Globus pallidus (tissue), 1 donor: ENCODE measurements around the gene SCAPER.

Source experiments
- DNase-seq: peaks from one replicate; pipeline ENCODE4 v3.0.0-alpha.2; 2015; ENCODE audit warnings: low spot score

Gene SCAPER, protein sequence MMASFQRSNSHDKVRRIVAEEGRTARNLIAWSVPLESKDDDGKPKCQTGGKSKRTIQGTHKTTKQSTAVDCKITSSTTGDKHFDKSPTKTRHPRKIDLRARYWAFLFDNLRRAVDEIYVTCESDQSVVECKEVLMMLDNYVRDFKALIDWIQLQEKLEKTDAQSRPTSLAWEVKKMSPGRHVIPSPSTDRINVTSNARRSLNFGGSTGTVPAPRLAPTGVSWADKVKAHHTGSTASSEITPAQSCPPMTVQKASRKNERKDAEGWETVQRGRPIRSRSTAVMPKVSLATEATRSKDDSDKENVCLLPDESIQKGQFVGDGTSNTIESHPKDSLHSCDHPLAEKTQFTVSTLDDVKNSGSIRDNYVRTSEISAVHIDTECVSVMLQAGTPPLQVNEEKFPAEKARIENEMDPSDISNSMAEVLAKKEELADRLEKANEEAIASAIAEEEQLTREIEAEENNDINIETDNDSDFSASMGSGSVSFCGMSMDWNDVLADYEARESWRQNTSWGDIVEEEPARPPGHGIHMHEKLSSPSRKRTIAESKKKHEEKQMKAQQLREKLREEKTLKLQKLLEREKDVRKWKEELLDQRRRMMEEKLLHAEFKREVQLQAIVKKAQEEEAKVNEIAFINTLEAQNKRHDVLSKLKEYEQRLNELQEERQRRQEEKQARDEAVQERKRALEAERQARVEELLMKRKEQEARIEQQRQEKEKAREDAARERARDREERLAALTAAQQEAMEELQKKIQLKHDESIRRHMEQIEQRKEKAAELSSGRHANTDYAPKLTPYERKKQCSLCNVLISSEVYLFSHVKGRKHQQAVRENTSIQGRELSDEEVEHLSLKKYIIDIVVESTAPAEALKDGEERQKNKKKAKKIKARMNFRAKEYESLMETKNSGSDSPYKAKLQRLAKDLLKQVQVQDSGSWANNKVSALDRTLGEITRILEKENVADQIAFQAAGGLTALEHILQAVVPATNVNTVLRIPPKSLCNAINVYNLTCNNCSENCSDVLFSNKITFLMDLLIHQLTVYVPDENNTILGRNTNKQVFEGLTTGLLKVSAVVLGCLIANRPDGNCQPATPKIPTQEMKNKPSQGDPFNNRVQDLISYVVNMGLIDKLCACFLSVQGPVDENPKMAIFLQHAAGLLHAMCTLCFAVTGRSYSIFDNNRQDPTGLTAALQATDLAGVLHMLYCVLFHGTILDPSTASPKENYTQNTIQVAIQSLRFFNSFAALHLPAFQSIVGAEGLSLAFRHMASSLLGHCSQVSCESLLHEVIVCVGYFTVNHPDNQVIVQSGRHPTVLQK (N-terminal part only)

DNA sequence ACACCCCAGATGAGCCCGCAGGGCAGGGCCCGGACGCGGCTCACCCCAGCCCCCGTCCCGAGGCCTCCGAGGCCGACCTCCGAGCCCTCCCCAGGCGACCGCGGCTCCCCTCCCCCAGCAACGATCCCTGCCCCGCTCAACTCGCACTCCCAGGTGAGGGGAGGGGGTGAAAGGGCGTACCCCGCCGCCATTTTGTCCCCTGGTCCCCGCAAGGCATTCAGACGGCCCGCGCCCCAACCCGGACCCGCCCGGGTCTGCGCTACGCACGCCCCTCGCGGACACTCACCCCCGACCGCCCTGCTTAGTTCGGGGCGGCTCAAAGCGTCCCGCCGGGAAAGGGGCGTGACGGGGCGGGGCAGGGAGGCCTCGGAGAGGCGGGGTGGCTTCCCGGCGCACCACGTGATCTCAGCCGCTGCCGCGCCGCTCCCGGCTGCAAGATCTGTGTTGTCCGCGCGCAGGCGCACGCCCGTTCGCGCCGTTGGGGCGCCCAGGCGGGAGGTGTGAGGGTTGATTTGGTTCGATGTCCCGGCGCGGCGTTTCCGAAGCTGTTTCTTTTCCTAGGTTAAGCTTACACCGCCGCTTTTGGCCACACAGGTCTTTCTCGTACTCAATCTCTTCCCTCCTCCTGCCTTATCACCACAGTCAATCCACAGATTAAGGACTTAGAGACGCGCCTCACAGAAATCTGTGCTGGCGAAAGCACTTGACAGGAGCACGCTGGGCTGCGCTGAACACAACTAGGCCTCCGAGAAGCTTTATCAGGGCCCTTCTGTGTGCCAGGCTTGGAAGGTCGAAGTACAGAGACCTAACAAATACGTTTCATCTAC is at the start of gene SCAPER:
SCAPER (minus strand) TSS at position 328 of the 827 bp plus-strand sequence. CDS start 21,523 bp downstream, outside the sequence.
- peak; percentile 94 for DNase-seq

DNA sequence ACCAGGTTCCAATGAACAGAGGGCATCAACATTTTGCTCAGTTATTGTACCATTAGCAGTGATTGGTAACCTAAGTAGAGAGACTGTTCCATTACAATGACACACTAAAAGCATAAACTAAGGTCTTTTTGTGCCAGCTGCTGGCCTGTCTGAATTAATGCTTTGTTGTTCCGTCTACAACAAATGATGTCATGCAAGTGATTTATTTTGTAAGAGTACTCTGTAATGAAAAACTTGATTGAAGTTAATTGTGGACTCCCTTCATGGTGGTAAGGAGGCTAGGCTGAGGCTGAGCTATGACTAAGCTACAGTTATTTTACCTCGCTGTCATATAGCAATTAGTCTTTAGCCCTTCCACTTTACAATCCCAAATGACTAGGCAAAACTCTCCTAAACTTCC is 49.6 kb upstream of the SCAPER start:
- peak; percentile 78 for DNase-seq

- DNase-seq: no peak
Observed at GRCh38 chr15:76953913-76954312, 48.8 kb upstream of the SCAPER start.

DNA sequence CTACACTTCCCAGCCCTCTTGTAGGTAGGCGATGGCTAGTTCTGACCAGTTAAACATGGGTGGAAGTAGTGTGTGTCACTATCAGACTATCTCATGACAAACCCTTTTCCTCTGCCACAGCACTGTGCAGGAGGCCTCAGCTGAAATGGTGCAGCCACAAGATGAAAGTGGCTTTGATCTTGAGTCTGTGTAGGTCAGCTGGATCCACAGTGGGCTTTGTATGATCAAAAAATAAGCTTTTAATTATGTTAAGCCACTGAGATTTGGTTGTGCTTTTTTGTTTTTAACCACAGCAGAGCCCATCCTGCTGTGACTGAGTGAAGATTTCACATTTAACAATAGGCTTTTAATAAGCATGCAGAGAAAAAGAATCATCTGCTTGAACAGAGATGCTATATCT is 46.1 kb upstream of the SCAPER start:
- no peak for DNase-seq

DNA sequence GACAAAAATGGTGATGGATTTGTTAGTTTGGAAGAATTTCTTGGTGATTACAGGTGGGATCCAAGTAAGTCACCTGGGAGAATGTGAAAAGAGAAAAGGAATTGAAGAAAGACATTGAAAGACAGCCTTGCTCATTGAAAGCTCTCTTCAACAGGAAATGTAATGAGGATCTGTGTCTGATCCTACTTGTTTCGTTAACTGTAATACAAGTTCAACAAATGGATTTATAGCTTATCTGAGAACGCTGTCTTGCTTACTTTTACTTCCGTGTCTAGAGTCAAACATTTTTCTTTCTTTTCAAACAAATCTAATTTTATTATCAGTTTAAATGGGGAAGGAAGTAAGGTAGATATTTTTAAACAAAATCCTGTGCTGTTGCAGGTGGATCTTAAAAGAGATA is 42.3 kb upstream of the SCAPER start:
- DNase-seq: no peak

- DNase-seq: no peak
Observed at GRCh38 chr15:76945494-76946093, 40.5 kb upstream of the SCAPER start.

DNA sequence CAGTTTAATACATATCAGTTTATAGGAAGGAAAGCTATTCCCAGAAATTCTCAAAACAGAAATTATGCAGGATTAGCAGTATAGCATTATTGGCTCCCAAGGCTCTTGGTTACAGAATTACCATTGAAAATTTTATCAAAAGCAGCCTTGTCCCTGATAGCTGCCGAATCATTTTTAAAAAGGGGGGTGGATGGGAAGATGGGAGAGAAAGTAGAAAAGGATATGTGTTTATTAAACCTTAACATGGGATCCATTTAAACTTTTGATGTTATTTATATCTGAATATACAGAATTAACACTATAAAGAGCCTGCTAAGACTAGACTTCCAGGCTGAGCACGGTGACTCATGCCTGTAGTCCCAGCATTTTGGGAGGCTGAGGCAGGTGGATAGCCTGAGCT is 37.2 kb upstream of the SCAPER start:
- no peak for DNase-seq

DNA sequence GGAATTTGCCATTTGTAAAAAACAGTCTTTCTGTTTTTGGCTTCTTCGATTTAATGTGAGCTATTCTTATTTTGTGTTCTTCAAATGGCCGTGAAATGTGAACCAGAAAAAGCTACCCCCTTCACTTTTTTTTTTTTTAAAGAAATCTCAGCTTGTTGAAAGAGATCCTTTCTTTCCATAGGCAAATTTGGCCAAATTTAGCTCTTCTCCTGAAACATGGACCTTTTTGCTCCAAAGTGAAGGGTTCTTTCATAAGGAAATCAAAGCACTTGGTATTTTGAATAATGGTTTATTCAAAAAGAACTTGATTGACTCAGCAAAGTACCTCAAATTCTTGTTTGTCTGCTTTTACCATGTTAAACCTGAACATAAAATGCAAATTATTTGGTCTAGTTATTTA is 36.5 kb upstream of the SCAPER start:
- DNase-seq: no peak

- no peak for DNase-seq
Observed at GRCh38 chr15:76939715-76940114, 34.6 kb upstream of the SCAPER start.

DNA sequence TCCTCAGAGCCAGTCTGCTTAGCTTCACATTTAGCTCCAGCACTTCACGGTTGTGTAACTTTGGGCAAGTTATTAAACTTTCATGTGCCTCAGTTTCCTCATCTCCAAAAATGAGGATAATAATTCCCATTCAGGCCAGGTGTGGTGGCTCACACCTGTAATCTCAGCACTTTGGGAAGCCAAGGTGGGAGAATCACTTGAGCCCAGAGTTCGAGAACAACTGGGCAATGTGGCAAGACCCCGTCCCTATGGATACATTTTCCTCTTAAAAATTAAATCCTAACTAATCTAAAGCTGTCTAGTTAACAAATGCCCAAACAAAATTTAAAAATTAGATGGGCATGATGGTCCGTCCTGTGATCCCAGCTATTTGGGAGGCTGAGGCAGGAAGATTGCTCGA is 33.6 kb upstream of the SCAPER start:
- no peak for DNase-seq

DNA sequence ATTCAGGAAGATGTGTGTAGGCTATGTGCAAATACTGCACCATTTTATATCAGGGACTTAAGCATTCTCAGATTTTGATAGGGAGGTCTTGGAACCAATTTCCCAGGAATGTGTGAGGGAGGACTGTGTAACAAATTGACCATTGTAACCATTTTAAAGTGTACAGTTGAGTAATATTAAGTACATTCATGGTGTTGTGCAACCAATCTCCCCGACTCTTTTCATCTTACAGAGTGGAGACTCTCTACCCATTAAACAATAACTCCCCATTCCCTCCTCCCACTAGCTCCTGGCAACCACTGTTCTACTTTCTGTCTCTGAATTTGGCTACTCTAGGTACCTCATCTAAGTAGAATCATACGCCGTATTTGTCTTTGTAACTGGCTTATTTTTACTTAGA is 31.5 kb upstream of the SCAPER start:
- no peak for DNase-seq

GRCh38 chr15:76935620-76936019 is 30.5 kb upstream of the SCAPER start:
- DNase-seq: no peak

GRCh38 chr15:76932135-76932966 is 27.2 kb upstream of the SCAPER start:
- DNase-seq: no peak

DNA sequence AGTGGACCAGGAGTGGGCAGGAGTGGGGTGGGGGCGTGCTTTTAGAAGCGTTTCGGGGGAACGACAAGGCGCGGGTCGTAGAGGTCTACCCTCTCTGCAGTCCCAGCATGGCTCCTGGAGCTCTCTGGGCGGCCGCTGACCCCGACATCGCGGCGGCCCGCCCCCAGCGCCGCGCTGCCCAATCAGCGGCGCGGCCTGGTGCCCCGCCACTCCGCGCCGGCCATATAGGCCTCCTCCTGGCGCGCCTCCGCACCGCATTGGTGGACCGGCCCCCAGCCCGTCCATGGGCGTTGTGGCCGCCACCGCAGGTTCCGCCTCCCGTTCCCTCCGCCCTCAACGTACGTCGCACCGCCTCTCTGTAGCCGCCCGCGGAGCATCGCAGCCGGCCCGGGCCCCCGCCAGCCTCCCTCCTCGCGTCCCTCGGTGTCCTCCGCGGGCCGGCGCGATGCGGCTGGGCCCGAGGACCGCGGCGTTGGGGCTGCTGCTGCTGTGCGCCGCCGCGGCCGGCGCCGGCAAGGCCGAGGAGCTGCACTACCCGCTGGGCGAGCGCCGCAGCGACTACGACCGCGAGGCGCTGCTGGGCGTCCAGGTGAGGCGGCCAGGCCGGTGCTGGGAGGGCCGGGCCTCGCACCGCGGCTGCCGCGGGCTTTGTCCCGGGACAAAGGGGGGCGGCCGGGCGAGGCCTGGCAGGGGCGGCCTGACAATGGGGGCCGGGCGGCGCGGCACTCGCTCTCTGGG is 26.4 kb upstream of the SCAPER start, which contains the start of gene RCN2:
RCN2 (plus strand) TSS at position 353 of the 738 bp plus-strand sequence; CDS start at position 446, 93 bp downstream.
- peak; percentile 95 for DNase-seq

DNA sequence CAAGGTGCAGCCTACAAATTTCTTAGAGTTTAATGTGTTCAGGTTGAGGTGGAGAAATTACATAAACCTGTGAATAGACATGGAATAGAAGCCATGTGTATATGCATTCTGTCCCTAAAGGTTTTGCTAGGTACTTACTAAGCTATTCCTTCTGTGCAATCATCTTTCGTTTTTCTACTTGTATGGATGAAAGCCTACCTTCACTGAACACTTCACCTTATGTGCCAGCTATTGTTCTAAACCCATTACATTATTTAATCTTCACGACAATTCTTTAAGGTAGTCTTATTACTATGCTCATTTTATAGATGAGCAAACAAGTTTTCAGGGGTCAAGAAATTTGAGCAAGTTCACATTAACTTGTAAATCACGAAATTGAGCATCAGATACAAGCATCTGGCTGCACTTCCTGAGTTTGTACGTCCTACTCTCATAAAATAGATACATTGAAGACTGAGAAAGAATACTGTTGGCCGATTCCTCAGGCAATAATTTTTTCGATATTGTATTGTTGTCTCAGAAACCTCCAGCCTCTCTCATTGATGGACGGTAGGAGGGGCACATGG is 25.8 kb upstream of the SCAPER start:
- no peak for DNase-seq

- no peak for DNase-seq
Observed at GRCh38 chr15:76929011-76929760, 24.0 kb upstream of the SCAPER start.

GRCh38 chr15:76928201-76928600 is 23.1 kb upstream of the SCAPER start:
- DNase-seq: no peak

GRCh38 chr15:76916369-76916768 is 11.2 kb upstream of the SCAPER start:
- no peak for DNase-seq
